ENCODE measurements around the gene SCG5.

- TF ChIP-seq CTCF (conservative IDR thresholded peaks at IDR 0.05 in 1 of 2, IDR thresholded peaks at IDR 0.05 in 1 of 2; ENCODE audit: extremely low read depth in 1 of 2, insufficient read depth in 1 of 2, low read depth in 1 of 2, low read length in 2 of 2) (no peak), EZH2 (IDR thresholded peaks at IDR 0.05; ENCODE audit: borderline replicate concordance, low read length) (no peak)
Measured at GRCh38 chr15:32737304-32737703, 95.8 kb downstream of the SCG5 start.

Data from mammary epithelial cell (primary cell).